WTC11 (cell line): ENCODE measurements around the gene FA2H. TPM values are rescaled to one million over a fixed set of nuclear protein-coding genes. Genes with fewer than 3 reads are reported as not detected.

ENCODE experiments used
- CREM ChIP-seq: sonication (generic); formaldehyde crosslinking; IDR thresholded peaks from 2 replicates; pipeline ENCODE4 v1.8.1; 2022; ENCODE audit warnings: mild to moderate bottlenecking, missing genetic modification reagents, moderate library complexity
- CTCF ChIP-seq: fragments of 200-600 bp; IDR thresholded peaks from 2 replicates; pipeline ENCODE4 v1.8.0; 2022; ENCODE audit warnings: antibody characterized with exemption
- ERG ChIP-seq: fragments of 250-450 bp; sonication (Bioruptor Pico); IDR thresholded peaks from 2 replicates; pipeline ENCODE4 v1.8.0; 2021; ENCODE audit warnings: mild to moderate bottlenecking
- ETV6 ChIP-seq: sonication (generic); formaldehyde crosslinking; IDR thresholded peaks from 2 replicates; pipeline ENCODE4 v1.8.1; 2022; ENCODE audit warnings: mild to moderate bottlenecking, missing genetic modification reagents
- FOXJ3 ChIP-seq: sonication (generic); formaldehyde crosslinking; IDR thresholded peaks from 2 replicates; pipeline ENCODE4 v1.9.0; 2021; ENCODE audit warnings: missing genetic modification reagents, mild to moderate bottlenecking, borderline replicate concordance
- FOXP1 ChIP-seq: sonication (generic); formaldehyde crosslinking; IDR thresholded peaks from 2 replicates; pipeline ENCODE4 v1.8.0; 2022; ENCODE audit warnings: missing genetic modification reagents, mild to moderate bottlenecking, moderate library complexity, borderline replicate concordance
- JAZF1 ChIP-seq: fragments of 250-450 bp; sonication (Bioruptor Pico); IDR thresholded peaks from 2 replicates; pipeline ENCODE4 v1.9.0; 2021; ENCODE audit warnings: moderate library complexity, mild to moderate bottlenecking, inconsistent platforms
- NFYB ChIP-seq: sonication (generic); formaldehyde crosslinking; conservative IDR thresholded peaks from 2 replicates; pipeline ENCODE4 v1.8.0; 2022; ENCODE audit warnings: low read depth, missing genetic modification reagents
- NR2C2 ChIP-seq: sonication (generic); formaldehyde crosslinking; IDR thresholded peaks from 2 replicates; pipeline ENCODE4 v1.8.0; 2022; ENCODE audit warnings: mild to moderate bottlenecking, missing genetic modification reagents
- PRDM15 ChIP-seq: sonication (generic); formaldehyde crosslinking; IDR thresholded peaks from 2 replicates; pipeline ENCODE4 v1.8.0; 2022; ENCODE audit warnings: missing genetic modification reagents
- PREB ChIP-seq: sonication (generic); formaldehyde crosslinking; IDR thresholded peaks from 2 replicates; pipeline ENCODE4 v1.8.1; 2022; ENCODE audit warnings: mild to moderate bottlenecking, missing genetic modification reagents, moderate library complexity, borderline replicate concordance
- SMAD4 ChIP-seq: sonication (generic); formaldehyde crosslinking; IDR thresholded peaks from 2 replicates; pipeline ENCODE4 v1.8.0; 2022; ENCODE audit warnings: mild to moderate bottlenecking, missing genetic modification reagents
- SOX15 ChIP-seq: fragments of 250-450 bp; sonication (Bioruptor Pico); IDR thresholded peaks from 2 replicates; pipeline ENCODE4 v1.9.0; 2021; ENCODE audit warnings: mild to moderate bottlenecking
- TP53 ChIP-seq: sonication (generic); formaldehyde crosslinking; IDR thresholded peaks from 2 replicates; pipeline ENCODE4 v1.8.1; 2023; ENCODE audit warnings: mild to moderate bottlenecking, missing genetic modification reagents
- USF2 ChIP-seq: sonication (generic); formaldehyde crosslinking; IDR thresholded peaks from 2 replicates; pipeline ENCODE4 v1.8.1; 2023; ENCODE audit warnings: mild to moderate bottlenecking, missing genetic modification reagents, moderate library complexity
- ZBTB21 ChIP-seq: sonication (generic); formaldehyde crosslinking; IDR thresholded peaks from 2 replicates; pipeline ENCODE4 v1.8.1; 2023; ENCODE audit warnings: mild to moderate bottlenecking, missing genetic modification reagents, borderline replicate concordance
- ZMAT4 ChIP-seq: fragments of 250-450 bp; sonication (Bioruptor Pico); IDR thresholded peaks from 2 replicates; pipeline ENCODE4 v1.9.0; 2021; ENCODE audit warnings: mild to moderate bottlenecking
- ZNF138 ChIP-seq: sonication (generic); formaldehyde crosslinking; conservative IDR thresholded peaks from 2 replicates; pipeline ENCODE4 v1.8.1; 2022; ENCODE audit warnings: mild to moderate bottlenecking, moderate library complexity, missing genetic modification reagents
- ZNF232 ChIP-seq: sonication (generic); formaldehyde crosslinking; IDR thresholded peaks from 2 replicates; pipeline ENCODE4 v1.8.0; 2022; ENCODE audit warnings: mild to moderate bottlenecking, missing genetic modification reagents
- ZNF263 ChIP-seq: sonication (generic); formaldehyde crosslinking; IDR thresholded peaks from 2 replicates; pipeline ENCODE4 v1.8.1; 2022; ENCODE audit warnings: low read depth, mild to moderate bottlenecking, moderate library complexity, missing genetic modification reagents
- ZNF396 ChIP-seq: fragments of 250-450 bp; sonication (Bioruptor Pico); IDR thresholded peaks from 2 replicates; pipeline ENCODE4 v1.8.0; 2021; ENCODE audit warnings: mild to moderate bottlenecking, moderate library complexity, borderline replicate concordance
- ZNF416 ChIP-seq: fragments of 250-450 bp; sonication (Bioruptor Pico); IDR thresholded peaks from 2 replicates; pipeline ENCODE4 v1.9.0; 2021; ENCODE audit warnings: mild to moderate bottlenecking, inconsistent platforms
- ZNF512 ChIP-seq: sonication (generic); formaldehyde crosslinking; IDR thresholded peaks from 2 replicates; pipeline ENCODE4 v1.8.1; 2022; ENCODE audit warnings: missing genetic modification reagents, borderline replicate concordance
- ZNF532 ChIP-seq: fragments of 250-450 bp; sonication (Bioruptor Pico); IDR thresholded peaks from 2 replicates; pipeline ENCODE4 v1.9.0; 2021; ENCODE audit warnings: mild to moderate bottlenecking, borderline replicate concordance
- total RNA-seq: library from RNA; stranded (reverse); gene quantifications from 3 replicates; pipeline ENCODE4 v1.2.3, GENCODE V29; 2021

FA2H gene
- total RNA-seq, 1 experiment from 2014 or later = 10.9 TPM

GRCh38 chr16:74700438-74701225, 74.0 kb downstream of the FA2H start, which contains the start of gene MLKL (continued):
- no peak for TF ChIP-seq ZMAT4 (CRISPR knock-in tag)
- peak; percentile 61; the same call in 1 of the 2 replicates for TF ChIP-seq CREM (CRISPR knock-in tag)
- no peak for TF ChIP-seq ZBTB21 (CRISPR knock-in tag)
- TF ChIP-seq ZNF532 (CRISPR knock-in tag) = no peak
- TF ChIP-seq NR2C2 (CRISPR knock-in tag) = peak; percentile 51; the same call in 1 of the 2 replicates
- TF ChIP-seq PREB = no peak
- TF ChIP-seq FOXJ3 = no peak
- TF ChIP-seq SOX15 (CRISPR knock-in tag) = no peak
- TF ChIP-seq TP53 (CRISPR knock-in tag) = 0 out of 2 replicates have a peak, but pooled peaks have one; percentile 32
- no peak for TF ChIP-seq ZNF512 (CRISPR knock-in tag)
- TF ChIP-seq JAZF1 (CRISPR knock-in tag) = no peak
- peak; percentile 67; the same call in 1 of the 2 replicates for TF ChIP-seq FOXP1 (CRISPR knock-in tag)
- TF ChIP-seq ZNF232 = no peak
- TF ChIP-seq ERG (CRISPR knock-in tag) = no peak
- TF ChIP-seq ZNF396 (CRISPR knock-in tag) = no peak
- TF ChIP-seq PRDM15 = no peak
- no peak for TF ChIP-seq CTCF
- TF ChIP-seq ZNF416 (CRISPR knock-in tag) = no peak
- TF ChIP-seq ZNF138 (CRISPR knock-in tag) = no peak
- peak; percentile 30 for TF ChIP-seq ETV6
- TF ChIP-seq SMAD4 = no peak
- no peak for TF ChIP-seq NFYB (CRISPR knock-in tag)
- peak; percentile 52 for TF ChIP-seq USF2 (CRISPR knock-in tag)
- no peak for TF ChIP-seq ZNF263
